MCF 10A (cell line): Measurements from ENCODE around the gene SND1. TPM values are rescaled to one million over a fixed set of nuclear protein-coding genes. Genes with fewer than 3 reads are reported as not detected.

Source experiments
- BruUV-seq: library from RNA; stranded (reverse); fragments of 400-500 nt; replicated peaks from 2 replicates; lab custom pipeline; 2021; lab: Mats Ljungman, UMichigan
- CTCF ChIA-PET: fragments of 300-600 bp; sonication (Branson Sonifier 250); formaldehyde crosslinking; extraction: SDS; loops from one replicate; lab custom pipeline; 2021; ENCODE audit warnings: antibody characterized with exemption, inconsistent platforms; lab: Yijun Ruan, JAX
- POLR2A ChIA-PET: fragments of 300-600, 350-650 bp; sonication (Branson Sonifier 250); formaldehyde crosslinking; extraction: SDS; loops from one replicate; lab custom pipeline; 2020; ENCODE audit warnings: antibody characterized with exemption, inconsistent platforms; lab: Yijun Ruan, JAX
- DNase-seq: peaks from one replicate; pipeline ENCODE4 v3.0.0-alpha.2; 2018; ENCODE audit not compliant: unreplicated experiment
- H3K27ac Mint-ChIP-seq: one replicate; pipeline ENCODE4 v1.8.0; 2022; ENCODE audit warnings: mild to moderate bottlenecking, low read depth, mixed read lengths; ENCODE audit not compliant: unreplicated experiment
- H3K27me3 Mint-ChIP-seq: one replicate; pipeline ENCODE4 v1.8.0; 2022; ENCODE audit warnings: mixed read lengths; ENCODE audit not compliant: insufficient read depth, unreplicated experiment
- H3K36me3 Mint-ChIP-seq: one replicate; pipeline ENCODE4 v1.8.0; 2022; ENCODE audit warnings: mild to moderate bottlenecking, moderate library complexity, mixed read lengths; ENCODE audit not compliant: insufficient read depth, unreplicated experiment
- H3K4me1 Mint-ChIP-seq: one replicate; pipeline ENCODE4 v1.8.0; 2022; ENCODE audit warnings: mixed read lengths; ENCODE audit not compliant: insufficient read depth, unreplicated experiment
- H3K4me3 Mint-ChIP-seq: one replicate; pipeline ENCODE4 v1.8.0; 2022; ENCODE audit warnings: mild to moderate bottlenecking, moderate library complexity, mixed read lengths; ENCODE audit not compliant: unreplicated experiment
- H3K9me3 Mint-ChIP-seq: one replicate; pipeline ENCODE4 v1.8.0; 2022; ENCODE audit warnings: mixed read lengths; ENCODE audit not compliant: unreplicated experiment
- intact Hi-C: fragments of 100-400 bp; cut with micrococcal nuclease; formaldehyde crosslinking; loops from 2 replicates; pipeline ENCODE4 v1.14.1; 2022
- total RNA-seq: library from RNA; stranded (reverse); gene quantifications from 2 replicates; pipeline ENCODE4 v1.2.3, GENCODE V29; 2022
- TF ChIP-seq, protein P1 (sequence below): fragments of 200-600 bp; IDR thresholded peaks from one replicate; pipeline ENCODE4 v1.8.0; 2022; ENCODE audit warnings: antibody characterized with exemption, mild to moderate bottlenecking; ENCODE audit not compliant: unreplicated experiment

SND1 gene
- total RNA-seq, 1 experiment from 2014 or later: 297 TPM

- no TSS peak for BruUV-seq
- TF ChIP-seq, protein P1, sequence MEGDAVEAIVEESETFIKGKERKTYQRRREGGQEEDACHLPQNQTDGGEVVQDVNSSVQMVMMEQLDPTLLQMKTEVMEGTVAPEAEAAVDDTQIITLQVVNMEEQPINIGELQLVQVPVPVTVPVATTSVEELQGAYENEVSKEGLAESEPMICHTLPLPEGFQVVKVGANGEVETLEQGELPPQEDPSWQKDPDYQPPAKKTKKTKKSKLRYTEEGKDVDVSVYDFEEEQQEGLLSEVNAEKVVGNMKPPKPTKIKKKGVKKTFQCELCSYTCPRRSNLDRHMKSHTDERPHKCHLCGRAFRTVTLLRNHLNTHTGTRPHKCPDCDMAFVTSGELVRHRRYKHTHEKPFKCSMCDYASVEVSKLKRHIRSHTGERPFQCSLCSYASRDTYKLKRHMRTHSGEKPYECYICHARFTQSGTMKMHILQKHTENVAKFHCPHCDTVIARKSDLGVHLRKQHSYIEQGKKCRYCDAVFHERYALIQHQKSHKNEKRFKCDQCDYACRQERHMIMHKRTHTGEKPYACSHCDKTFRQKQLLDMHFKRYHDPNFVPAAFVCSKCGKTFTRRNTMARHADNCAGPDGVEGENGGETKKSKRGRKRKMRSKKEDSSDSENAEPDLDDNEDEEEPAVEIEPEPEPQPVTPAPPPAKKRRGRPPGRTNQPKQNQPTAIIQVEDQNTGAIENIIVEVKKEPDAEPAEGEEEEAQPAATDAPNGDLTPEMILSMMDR: no peak
- POLR2A ChIA-PET: no interaction called here
Measured at GRCh38 chr7:128030263-128030653, 378.3 kb downstream of the SND1 start.

DNA sequence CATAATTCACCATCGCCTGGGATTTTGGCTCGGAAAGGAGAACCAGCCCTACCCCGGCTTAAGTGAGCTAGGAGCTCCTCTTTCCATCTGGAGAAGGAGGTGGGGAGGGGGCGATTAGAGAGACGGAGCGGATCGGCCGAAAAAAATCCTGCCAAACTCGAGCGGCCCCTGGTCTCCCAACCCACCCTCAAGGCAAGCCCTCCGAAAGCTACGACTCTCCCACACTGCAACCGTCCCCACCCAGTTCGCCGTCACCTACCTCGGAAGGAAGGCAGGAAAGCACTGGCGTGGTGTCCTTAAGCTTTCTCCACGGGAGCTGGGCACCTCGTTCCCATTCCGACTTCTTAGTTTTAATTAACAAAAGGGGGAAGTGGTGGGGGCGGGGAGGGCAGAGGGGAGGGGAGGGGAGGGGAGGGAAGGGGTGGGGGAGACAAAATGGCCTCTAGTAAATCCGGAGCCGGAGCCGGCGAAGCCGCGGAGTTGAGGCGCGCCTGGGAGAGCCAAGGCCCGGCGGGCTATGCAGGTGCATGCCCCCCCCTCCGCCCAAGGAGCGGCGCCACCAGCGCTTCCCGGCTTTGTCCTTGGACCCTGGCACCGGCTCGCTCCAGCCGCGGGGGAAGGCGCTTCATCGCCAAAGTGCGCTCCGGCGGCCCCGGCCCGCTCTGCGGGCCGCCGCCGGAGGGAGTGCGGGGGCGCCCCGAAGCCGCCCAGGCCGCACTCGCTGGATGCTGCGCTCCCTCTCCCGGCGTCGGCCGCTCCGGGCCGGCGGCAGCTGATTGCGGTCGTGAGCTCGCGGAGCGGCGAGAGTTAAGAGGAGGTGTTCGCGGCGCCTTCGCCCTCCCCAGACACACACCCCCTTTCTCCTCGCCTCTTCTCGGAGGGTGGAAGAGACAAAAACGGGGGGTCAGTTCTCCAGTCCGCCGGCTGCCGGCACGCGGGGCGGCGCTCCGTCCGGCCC lies 378.9 kb downstream of the SND1 start, which contains the start of gene LRRC4:
LRRC4 (minus strand) TSS at position 784 of the 958 bp plus-strand sequence. CDS start 797 bp downstream, outside the sequence.
- ChIA-PET CTCF (interaction anchor here (1.1 kb wide), 1 partner anchor 105 kb away, joined by 3 read pairs; no protein-coding TSS in a partner anchor), POLR2A (no interaction called here)
- BruUV-seq: no TSS peak
- intact Hi-C loops: no loop called here
- no peaks in the 10 kb centered on the region for H3K9me3 Mint-ChIP-seq
- DNase-seq: no peak
- no peaks in the 10 kb centered on the region for H3K27me3 Mint-ChIP-seq
- no peak within 1 kb of the TSS for H3K27ac Mint-ChIP-seq
- peaks cover 8% of the 10 kb centered on the region for H3K4me1 Mint-ChIP-seq
- H3K36me3 Mint-ChIP-seq: peaks cover 30% of the 10 kb centered on the region
- TF ChIP-seq, protein P1: no peak
- no peak within 1 kb of the TSS for H3K4me3 Mint-ChIP-seq

More at GRCh38 chr7:128030263-128030653, 378.3 kb downstream of the SND1 start:
- CTCF ChIA-PET: interaction anchor here (1.1 kb wide), 1 partner anchor 106 kb away, joined by 3 read pairs; no protein-coding TSS in a partner anchor
- H3K27ac Mint-ChIP-seq: no peak overlapping the region
- H3K9me3 Mint-ChIP-seq: no peaks in the 10 kb centered on the region
- no peaks in the 10 kb centered on the region for H3K27me3 Mint-ChIP-seq
- H3K4me1 Mint-ChIP-seq: peaks cover 15% of the 10 kb centered on the region
- intact Hi-C loops: no loop called here
- peaks cover 29% of the 10 kb centered on the region for H3K36me3 Mint-ChIP-seq
- no peak overlapping the region for H3K4me3 Mint-ChIP-seq
- DNase-seq: no peak

DNA sequence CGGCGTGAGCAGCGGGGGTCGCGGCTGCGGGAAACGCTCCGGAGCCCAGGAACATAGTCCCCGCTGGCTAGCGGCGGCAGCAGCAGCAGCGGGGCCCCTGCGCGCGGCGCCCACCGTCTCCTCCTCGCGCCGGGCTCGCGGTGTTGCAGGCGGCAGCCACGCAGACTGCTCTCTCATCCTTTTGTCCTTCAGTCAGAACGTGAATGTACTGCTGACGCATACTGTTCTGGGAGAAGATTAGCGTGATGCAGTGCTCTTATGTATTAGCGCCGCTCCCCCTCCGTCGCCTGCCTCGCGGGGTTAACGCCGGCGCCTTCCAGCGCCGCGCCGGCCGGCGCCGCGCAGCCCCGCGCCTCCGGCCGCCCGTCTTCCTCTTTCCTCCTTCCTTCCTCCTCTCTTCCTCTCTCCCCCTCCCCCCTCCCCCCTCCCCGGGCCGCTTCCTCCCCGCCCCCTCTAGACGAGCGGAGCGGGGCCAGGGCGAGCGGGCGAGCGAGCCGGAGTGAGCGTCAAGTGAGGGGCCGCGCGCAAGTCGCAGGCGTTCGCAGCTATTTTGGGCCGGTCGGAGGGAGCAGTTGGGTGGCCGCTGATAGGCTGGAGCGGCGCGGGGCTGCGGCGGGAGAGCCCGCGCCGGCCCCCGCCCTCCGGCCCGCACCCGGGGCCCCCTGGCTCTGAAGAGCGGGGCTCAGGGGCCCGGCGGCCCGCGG lies 380.1 kb downstream of the SND1 start:
- H3K36me3 Mint-ChIP-seq: peaks cover 25% of the 10 kb centered on the region
- peaks cover 6% of the 10 kb centered on the region for H3K4me1 Mint-ChIP-seq
- no peak overlapping the region for H3K4me3 Mint-ChIP-seq
- DNase-seq: no peak
- no TSS peak for BruUV-seq
- TF ChIP-seq, protein P1: no peak
- H3K27me3 Mint-ChIP-seq: no peaks in the 10 kb centered on the region
- H3K27ac Mint-ChIP-seq: no peak overlapping the region
- CTCF ChIA-PET: interaction anchor here (0.6 kb wide), 1 partner anchor 323 kb away, joined by 3 read pairs; no protein-coding TSS in a partner anchor
- intact Hi-C loops: no loop called here
- no peaks in the 10 kb centered on the region for H3K9me3 Mint-ChIP-seq
- POLR2A ChIA-PET: no interaction called here
